Dedifferentiated amniotic fluid mesenchymal stem cell (primary cell): ENCODE results near the gene ZMAT1.
"Not testable (repeated sequence)": the region's sequence is repeated elsewhere in the genome, so short reads cannot be mapped to it uniquely, and the experiment has no call there.

ENCODE experiments used
- DNase-seq: peaks from one replicate; pipeline ENCODE4 v3.0.0-alpha.2; 2016; ENCODE audit errors: extremely low spot score

ZMAT1 gene

GRCh38 chrX:101931488-101932248, at the start of gene ZMAT1:
TSS of gene ZMAT1 (minus strand) at chrX:101932027. CDS start at chrX:101932008, 19 bp downstream.
- DNase-seq, result peak; percentile 82

- DNase-seq, result no peak
Measured at GRCh38 chrX:101977106-101977505, 45.3 kb upstream of the ZMAT1 start.

GRCh38 chrX:101973066-101973465, 41.2 kb upstream of the ZMAT1 start:
- DNase-seq, result no peak

- not testable (repeated sequence) for DNase-seq
Measured at GRCh38 chrX:101964923-101965539, 33.2 kb upstream of the ZMAT1 start.

GRCh38 chrX:101958139-101958538, 26.3 kb upstream of the ZMAT1 start:
- DNase-seq, result no peak

- no peak for DNase-seq
Measured at GRCh38 chrX:101957174-101957573, 25.3 kb upstream of the ZMAT1 start.

GRCh38 chrX:101956556-101956955, 24.7 kb upstream of the ZMAT1 start:
- DNase-seq, result no peak

GRCh38 chrX:101950581-101950980, 18.8 kb upstream of the ZMAT1 start:
- DNase-seq, result no peak

GRCh38 chrX:101932249-101932570, 383 bp upstream of the ZMAT1 start:
- no peak for DNase-seq

- DNase-seq, result no peak
Measured at GRCh38 chrX:101931136-101931487, 715 bp downstream of the ZMAT1 start.

- no peak for DNase-seq
Measured at GRCh38 chrX:101925733-101926132, 6.1 kb downstream of the ZMAT1 start.

GRCh38 chrX:101918751-101919150, 13.1 kb downstream of the ZMAT1 start:
- no peak for DNase-seq

GRCh38 chrX:101906136-101906796, 25.6 kb downstream of the ZMAT1 start:
- no peak for DNase-seq

- no peak for DNase-seq
Measured at GRCh38 chrX:101904996-101905395, 26.8 kb downstream of the ZMAT1 start.
